Gastrocnemius medialis (tissue), 4 donors: ENCODE data around the gene METTL26.

Experiments
- POLR2A ChIP-seq, 2 donors: fragments of 450-650 bp; IDR thresholded peaks; one replicate each; pipeline ENCODE4 v1.6.1; 2017; ENCODE audit warnings: antibody characterized with exemption in 2 of 2, mild to moderate bottlenecking in 2 of 2, moderate library complexity in 2 of 2
- TF ChIP-seq, protein P1 (sequence below), 5 experiments: fragments of 450-650 bp in 3 of 5; fragments of 200-600 bp in 2 of 5; sonication (generic) in 2 of 5; IDR thresholded peaks in 4 of 5; conservative IDR thresholded peaks in 1 of 5; 1 replicate in 4 of 5; 2 replicates in 1 of 5; pipeline ENCODE4 v1.5.1; 2016 to 2019; ENCODE audit warnings: antibody characterized with exemption in 5 of 5, mild to moderate bottlenecking in 3 of 5, moderate library complexity in 3 of 5

DNA sequence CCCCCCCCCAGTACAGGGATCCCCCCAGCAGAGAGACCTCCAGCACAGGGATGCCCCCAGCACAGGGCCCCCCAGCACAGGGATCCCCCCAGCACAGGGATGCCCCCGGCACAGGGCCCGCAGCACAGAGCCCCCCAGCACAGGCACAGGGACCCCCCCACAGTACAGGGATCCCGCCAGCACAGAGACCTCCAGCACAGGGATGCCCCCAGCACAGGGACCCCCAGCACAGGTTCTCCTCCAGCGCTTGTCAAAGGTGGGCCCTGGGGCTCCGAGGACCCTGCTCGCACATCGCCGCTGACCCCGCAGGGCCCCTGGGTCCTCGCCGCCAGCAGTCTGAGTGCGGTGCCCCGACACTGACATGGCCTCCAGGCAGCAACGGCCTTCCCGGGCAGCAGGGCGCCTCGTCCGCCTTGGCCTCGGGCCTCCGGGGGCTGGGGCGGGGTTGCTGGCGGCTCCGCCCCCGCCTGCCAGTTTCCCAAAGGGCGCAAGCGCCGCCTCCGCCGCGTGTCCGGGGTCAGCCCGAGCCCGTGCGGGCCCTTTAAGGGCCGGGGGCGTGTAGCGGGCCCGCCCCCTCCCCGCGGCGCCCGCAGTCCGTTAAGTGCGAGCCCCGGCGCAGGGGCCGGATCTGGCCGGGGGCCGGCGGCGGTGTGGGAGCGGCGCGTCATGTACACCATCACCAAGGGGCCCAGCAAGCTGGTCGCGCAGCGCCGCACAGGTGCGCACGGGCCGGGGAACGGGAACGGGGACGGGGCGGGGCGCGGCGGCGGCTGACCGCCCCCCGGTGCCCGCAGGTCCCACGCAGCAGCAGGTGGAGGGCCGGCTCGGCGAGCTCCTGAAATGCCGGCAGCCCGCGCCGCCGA is 5.5 kb upstream of the METTL26 start, which contains the start of gene MCRIP2:
- TF ChIP-seq, protein P1, sequence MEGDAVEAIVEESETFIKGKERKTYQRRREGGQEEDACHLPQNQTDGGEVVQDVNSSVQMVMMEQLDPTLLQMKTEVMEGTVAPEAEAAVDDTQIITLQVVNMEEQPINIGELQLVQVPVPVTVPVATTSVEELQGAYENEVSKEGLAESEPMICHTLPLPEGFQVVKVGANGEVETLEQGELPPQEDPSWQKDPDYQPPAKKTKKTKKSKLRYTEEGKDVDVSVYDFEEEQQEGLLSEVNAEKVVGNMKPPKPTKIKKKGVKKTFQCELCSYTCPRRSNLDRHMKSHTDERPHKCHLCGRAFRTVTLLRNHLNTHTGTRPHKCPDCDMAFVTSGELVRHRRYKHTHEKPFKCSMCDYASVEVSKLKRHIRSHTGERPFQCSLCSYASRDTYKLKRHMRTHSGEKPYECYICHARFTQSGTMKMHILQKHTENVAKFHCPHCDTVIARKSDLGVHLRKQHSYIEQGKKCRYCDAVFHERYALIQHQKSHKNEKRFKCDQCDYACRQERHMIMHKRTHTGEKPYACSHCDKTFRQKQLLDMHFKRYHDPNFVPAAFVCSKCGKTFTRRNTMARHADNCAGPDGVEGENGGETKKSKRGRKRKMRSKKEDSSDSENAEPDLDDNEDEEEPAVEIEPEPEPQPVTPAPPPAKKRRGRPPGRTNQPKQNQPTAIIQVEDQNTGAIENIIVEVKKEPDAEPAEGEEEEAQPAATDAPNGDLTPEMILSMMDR (IDR thresholded peaks at IDR 0.05 in 4 of 5, conservative IDR thresholded peaks at IDR 0.05 in 1 of 5): peak in 1 of 5 experiments; percentile 15
- peak; percentile 96 to 98 for TF ChIP-seq POLR2A (IDR thresholded peaks at IDR 0.05)
